ENCODE measurements around the gene PRDM5.

DNA sequence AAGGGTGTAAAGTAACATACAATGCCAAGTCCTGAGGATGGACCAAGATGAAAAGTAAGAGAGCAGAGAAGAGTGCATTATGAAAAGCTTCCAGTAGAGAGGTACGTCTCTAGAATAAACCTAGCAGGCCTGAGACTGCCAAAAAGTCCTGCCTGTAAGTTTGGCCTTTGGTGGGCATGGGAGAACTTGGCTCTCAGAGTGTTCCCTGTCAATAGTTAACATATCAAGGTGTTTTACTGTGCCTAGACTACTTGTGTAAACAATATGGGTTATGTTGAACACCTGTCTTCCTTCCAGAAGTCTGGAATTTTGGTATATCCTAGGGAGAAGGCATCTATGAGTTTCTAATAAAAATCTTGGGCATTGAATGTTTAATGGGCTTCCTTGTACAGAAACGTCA is 60.1 kb downstream of the PRDM5 start:
- TF ChIP-seq POLR2A (IDR thresholded peaks at IDR 0.05; ENCODE audit: low read length) (no peak), GATA1 (IDR thresholded peaks at IDR 0.05; ENCODE audit: low read depth, low read length) (no peak)

Measured in erythroblast (primary cell).